SH-SY5Y (cell line): Measurements from ENCODE around the gene PPA2.

Source experiments
- GATA2 ChIP-seq: IDR thresholded peaks from 2 replicates; pipeline ENCODE4 v1.6.1; 2011; ENCODE audit warnings: mild to moderate bottlenecking, low read depth, low read length
- GATA3 ChIP-seq: IDR thresholded peaks from 2 replicates; pipeline ENCODE4 v1.6.1; 2011; ENCODE audit warnings: low read depth, mild to moderate bottlenecking, low read length, moderate library complexity

- TF ChIP-seq GATA2 (no peak), GATA3 (no peak)
Measured at GRCh38 chr4:105432438-105432837, 41.4 kb downstream of the PPA2 start.
